ENCODE measurements around the gene MORC2.

- TF ChIP-seq TOX (CRISPR knock-in tag; IDR thresholded peaks at IDR 0.05; ENCODE audit: borderline replicate concordance) (no peak), PATZ1 (CRISPR knock-in tag; IDR thresholded peaks at IDR 0.05; ENCODE audit: borderline replicate concordance) (no peak), ARNTL (CRISPR knock-in tag; IDR thresholded peaks at IDR 0.05; ENCODE audit: borderline replicate concordance, low read depth) (no peak), ZNF565 (CRISPR knock-in tag; conservative IDR thresholded peaks at IDR 0.05; ENCODE audit: low read depth) (no peak), RARB (CRISPR knock-in tag; IDR thresholded peaks at IDR 0.05) (no peak), POU6F1 (CRISPR knock-in tag; IDR thresholded peaks at IDR 0.05; ENCODE audit: borderline replicate concordance, low read depth) (no peak), ZFP30 (CRISPR knock-in tag; IDR thresholded peaks at IDR 0.05) (no peak)
- TF ChIP-seq, protein P1, sequence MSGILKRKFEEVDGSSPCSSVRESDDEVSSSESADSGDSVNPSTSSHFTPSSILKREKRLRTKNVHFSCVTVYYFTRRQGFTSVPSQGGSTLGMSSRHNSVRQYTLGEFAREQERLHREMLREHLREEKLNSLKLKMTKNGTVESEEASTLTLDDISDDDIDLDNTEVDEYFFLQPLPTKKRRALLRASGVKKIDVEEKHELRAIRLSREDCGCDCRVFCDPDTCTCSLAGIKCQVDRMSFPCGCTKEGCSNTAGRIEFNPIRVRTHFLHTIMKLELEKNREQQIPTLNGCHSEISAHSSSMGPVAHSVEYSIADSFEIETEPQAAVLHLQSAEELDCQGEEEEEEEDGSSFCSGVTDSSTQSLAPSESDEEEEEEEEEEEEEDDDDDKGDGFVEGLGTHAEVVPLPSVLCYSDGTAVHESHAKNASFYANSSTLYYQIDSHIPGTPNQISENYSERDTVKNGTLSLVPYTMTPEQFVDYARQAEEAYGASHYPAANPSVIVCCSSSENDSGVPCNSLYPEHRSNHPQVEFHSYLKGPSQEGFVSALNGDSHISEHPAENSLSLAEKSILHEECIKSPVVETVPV (CRISPR knock-in tag; IDR thresholded peaks at IDR 0.05) = no peak
Observed at GRCh38 chr22:30910358-30910757, 58.2 kb downstream of the MORC2 start.
